NCI-H226 (cell line): ENCODE results near the gene TKTL2.

Source experiments
- DNase-seq: peaks from one replicate; pipeline ENCODE4 v3.0.0-alpha.2; 2015

Gene TKTL2, protein sequence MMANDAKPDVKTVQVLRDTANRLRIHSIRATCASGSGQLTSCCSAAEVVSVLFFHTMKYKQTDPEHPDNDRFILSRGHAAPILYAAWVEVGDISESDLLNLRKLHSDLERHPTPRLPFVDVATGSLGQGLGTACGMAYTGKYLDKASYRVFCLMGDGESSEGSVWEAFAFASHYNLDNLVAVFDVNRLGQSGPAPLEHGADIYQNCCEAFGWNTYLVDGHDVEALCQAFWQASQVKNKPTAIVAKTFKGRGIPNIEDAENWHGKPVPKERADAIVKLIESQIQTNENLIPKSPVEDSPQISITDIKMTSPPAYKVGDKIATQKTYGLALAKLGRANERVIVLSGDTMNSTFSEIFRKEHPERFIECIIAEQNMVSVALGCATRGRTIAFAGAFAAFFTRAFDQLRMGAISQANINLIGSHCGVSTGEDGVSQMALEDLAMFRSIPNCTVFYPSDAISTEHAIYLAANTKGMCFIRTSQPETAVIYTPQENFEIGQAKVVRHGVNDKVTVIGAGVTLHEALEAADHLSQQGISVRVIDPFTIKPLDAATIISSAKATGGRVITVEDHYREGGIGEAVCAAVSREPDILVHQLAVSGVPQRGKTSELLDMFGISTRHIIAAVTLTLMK

DNA sequence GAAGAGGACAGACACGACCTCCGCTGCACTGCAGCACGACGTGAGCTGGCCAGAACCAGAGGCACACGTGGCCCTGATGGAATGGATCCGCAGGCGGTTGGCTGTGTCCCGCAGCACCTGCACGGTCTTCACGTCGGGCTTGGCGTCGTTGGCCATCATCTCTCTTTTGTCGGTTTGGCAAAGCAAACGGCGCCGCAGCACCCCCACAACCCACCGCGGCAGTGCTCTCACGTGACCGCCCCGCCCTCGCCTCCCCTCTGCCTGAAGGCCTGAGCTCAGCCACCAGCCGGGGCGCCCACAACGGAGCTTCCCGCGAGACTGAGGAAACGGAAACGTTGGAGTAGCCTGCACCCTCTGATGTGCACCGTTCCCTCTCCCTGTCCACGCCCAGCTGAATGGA, at the start of gene TKTL2:
Gene TKTL2, minus strand, starts transcription at position 179 of the 400 bp plus-strand sequence. Its CDS starts 20 bp downstream, at position 159.
- DNase-seq: no peak

DNA sequence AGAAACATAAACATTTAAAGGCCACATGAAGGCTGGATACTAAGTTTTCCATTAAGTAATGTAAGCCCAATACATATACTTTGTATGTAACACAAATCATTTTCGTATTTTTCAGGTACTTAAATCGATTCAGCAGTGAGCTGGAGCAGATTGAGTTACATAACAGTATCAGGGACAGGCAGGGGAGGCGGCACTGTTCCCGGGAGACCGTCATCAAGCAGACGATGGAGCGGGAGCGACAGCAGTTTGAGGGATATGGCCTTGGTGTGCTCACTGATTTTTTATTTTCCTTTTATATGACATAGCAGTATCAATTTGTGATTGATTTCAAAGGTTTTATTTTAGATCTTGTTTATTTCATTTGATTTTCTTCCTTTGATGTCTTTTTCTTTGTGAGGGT, 41.6 kb upstream of the TKTL2 start:
- DNase-seq: no peak

DNA sequence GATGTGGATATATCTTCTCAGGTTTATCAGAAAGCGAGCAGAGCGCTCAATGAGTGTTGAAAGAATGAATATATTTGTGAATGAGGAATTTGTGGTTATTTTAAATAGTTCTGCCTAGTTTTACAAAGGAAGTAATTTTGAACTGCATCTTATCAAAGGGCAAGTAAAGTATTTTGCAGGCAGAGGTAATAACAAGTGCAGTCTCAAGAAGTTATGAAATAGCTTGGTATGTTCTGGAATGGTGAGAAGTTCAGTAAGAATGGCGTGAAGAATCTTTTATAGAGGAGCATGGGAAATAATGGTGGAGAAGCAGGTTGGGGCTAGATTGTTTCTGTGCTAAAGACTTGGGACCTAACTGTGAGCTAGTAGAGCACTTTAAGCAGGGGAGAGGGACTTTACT, 31.8 kb upstream of the TKTL2 start:
- peak; percentile 13 for DNase-seq

DNA sequence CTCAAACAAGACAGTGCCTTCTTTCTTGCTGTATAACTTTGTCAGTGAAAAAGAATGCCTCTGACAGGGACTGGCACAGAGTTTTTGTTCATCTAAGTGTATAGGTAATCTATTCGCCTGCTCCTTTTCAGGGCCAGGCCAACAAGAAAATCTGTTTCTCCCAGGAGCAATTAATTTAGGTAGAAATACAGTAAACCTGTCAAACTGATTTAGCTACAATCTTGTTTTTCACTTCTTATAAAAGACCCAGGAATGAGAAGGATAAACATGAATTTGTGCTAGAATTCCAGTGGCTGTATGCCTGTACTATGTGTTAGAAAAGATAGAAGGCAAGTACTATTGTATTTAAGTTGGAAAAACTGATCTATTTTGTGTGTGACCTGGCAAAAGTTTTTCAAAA, 27.0 kb upstream of the TKTL2 start:
- DNase-seq: no peak

DNA sequence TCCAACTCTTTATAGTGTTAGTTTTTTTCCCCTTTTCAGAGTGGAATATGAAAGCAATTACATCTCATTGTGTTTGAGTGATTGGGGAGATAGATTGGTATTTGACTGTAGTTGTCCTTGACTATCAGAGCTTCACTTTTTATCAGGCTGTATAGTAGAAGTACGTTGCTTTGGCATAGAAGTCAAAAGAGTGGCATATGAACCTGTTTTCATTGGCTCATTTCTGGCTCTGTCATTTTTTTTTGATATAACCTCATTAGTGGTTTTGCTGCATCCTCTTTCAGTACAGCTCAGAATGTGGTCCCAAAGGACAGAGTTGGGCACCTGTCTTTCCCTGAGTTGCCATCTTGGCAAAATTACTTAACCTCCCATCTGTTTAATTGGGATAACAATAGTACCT, 22.3 kb upstream of the TKTL2 start:
- no peak for DNase-seq

DNA sequence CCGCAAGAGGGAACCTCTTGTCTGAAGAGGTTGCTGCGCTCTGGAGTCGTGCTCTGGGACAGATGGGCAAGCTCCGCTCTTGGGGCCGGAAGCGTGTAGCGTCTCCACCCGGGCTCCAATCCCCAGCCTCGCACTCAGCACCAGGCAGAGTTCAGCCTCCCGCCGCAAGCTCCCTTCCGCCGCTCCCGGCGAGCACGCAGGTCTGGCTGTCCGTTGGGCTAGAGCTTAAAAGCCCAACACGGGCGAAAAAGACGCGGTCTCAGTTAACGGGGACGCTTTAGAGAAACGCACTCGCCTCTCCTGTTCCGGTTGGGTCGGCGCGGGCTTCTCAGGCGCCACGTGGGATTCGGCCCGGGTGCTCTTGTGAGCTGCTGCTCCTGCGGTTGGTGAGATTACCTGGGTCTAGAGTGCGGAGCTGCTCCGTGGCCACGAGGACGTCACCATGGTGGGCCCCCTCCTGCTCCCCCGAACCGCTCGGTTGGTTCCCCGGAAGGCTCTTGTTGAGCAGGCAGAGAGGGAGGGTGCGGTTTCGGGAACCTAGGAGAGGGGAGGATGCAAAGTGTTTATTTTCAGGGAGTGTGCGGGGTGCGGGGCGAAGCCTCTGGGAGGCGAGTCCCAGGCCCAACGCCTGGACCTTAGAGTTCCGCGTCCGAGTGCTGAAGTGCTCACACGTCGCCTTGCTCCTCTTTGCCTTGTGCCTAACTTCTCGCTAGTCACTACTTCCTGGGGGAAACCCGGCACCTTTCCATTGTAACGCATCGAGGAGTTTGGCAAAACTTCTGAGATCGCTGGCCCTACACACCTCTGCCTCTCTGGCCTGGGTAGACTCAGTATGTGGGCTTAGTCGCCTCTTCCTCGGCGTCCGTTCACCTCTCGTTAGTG, 21.0 kb upstream of the TKTL2 start, which contains the start of gene TMA16:
Gene TMA16, plus strand, starts transcription at position 331 of the 882 bp plus-strand sequence. Its CDS starts 112 bp downstream, at position 443.
- peak; percentile 92 for DNase-seq

DNA sequence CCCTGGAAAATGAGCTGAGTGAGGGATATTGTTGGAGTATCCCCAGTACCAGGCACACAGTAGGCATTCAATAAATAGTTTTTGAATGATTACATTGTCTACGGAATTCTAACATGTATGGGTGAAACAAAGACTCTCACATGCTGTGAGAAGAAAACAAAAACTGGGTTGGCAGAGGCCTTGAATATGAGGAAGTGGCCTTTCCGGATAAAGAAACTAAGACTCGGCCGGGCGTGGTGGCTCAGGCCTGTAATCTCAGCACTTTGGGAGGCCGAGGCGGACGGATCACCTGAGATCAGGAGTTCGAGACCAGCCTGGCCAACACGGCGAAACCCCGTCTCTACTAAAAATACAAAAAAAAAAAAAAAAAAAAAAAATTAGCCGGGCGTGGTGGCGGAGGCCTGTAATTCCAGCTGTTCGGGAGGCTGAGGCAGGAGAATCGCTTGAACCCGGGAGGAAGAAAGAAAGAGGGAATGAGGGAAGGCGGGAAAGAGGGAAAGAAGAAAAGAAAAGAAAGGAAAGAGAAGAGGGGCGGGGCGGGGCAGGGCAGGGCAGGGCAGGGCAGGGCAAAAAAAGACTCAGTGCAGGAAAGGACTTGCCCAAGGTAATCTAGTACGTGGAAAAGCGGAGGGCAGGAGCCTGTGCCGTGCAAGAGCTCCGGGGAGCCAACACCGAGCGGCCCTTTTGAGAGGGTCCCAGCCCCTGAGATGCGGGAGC, 20.2 kb upstream of the TKTL2 start:
- no peak for DNase-seq

DNA sequence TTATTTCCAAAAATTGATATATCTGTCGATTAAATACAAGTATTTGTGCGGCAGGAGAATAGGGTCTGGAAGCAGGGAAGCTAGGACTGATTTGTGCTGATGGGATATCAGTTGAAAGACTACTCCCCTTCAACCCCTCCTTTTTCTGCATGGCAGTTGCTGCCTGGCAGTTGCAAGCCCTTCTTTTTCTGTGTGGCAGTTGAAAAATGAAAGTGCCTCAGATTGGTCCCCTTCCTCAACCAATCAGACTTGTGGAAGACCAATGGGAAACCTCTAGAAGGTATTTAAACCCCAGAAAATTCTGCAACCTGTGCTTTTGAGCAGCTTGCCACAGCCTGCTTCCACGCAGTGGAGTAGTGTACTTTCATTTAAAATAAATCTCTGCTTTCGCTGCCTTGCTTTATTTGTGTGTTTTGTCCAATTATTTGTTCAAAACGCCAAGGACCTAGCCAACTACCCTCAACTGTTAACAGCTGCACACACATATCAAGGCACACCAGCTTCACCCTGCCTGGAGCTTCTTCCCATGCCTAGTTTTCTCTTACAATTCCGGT, 19.5 kb upstream of the TKTL2 start:
- DNase-seq: no peak

DNA sequence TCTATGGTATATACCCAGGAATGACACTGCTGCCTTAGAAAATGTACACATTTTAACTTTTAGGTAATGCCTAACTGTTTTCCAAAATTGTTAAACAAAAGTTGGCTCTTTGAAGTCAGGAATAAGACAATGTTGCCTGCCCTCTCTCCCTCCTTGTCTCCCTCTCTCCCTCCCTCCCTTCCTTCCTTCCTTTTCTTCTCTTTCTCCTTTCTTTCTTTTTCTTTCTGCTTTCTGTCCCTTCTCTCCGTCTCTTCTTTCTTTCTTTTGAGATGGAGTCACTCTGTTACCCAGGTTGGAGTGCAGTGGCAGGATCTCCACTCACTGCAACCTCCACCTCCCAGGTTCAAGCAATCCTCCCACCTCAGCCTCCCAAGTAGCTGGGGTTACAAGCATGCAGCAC, 16.4 kb upstream of the TKTL2 start:
- no peak for DNase-seq

DNA sequence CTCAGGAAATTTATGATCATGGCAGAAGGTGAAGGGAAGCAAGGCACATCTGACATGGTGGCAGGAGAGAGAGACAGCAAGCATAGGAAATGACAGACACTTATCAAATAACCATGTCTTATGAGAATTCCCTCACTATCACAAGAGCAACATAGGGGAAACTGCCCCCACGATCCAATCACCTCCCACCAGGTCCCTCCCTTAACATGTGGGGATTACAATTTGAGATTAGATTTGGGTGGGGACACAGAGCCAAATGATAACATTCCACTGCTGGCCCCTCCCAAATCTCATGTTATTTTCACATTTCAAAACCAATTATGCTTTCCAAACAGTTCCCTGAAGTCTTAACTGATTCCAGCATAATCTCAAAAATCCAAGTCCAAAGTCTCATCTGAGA, 12.8 kb upstream of the TKTL2 start:
- no peak for DNase-seq

DNA sequence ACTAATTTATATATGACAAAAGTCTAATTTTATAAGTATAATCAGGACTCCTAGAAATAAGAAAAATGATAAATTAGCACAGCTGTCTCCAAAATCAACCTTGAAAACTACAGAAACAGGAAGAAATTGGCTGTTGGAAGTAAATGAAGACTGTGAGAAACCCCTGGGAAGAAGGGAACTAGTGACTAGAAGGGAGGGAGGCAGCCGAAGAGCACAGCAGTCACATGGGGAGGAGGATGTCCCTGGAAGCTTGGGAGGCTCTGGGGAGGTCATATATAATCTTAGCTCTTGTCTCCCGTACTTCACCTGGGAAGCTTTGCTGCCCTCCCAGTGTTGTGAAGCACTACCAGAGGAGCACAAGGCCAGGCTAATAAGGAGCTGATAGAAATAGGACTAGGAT, 12.0 kb upstream of the TKTL2 start:
- no peak for DNase-seq

DNA sequence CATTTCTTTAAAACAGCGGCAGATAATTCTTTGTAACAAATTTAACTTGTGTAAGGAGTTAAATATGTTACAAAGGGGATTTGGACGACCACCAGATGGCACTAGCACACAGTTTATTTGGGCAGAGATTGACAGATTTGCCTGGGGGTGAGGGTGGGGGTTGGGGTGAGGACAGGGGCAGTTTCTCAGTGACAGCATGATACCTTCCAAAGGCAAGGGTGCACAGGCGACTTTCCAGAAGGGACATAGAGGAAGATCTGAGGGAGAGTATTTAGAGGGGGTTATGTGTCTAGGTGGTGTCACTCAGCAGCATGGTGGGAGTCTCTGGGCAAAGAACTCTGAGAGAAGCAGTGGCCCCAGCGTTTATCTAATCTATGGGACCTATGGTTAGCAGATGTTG, 11.4 kb upstream of the TKTL2 start:
- DNase-seq: no peak

DNA sequence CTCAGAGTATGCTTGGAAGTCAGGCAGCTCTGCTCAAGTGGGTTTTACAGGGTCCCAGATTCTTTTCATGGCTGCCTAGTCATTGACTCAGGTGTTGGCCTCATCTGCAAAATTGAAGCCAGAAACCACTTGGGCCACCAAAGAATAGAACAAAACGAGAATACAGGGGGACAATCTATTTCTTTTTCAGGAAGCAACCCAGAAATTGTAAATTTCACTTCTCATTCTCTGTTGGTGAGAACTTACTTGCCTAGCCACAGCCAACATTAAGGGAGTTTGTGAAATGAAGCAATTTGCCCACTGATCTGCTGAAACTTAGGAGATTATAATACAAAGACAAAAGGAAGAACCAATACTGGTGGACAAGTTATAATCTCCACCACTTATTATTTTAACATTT, 8.6 kb upstream of the TKTL2 start:
- DNase-seq: no peak

DNA sequence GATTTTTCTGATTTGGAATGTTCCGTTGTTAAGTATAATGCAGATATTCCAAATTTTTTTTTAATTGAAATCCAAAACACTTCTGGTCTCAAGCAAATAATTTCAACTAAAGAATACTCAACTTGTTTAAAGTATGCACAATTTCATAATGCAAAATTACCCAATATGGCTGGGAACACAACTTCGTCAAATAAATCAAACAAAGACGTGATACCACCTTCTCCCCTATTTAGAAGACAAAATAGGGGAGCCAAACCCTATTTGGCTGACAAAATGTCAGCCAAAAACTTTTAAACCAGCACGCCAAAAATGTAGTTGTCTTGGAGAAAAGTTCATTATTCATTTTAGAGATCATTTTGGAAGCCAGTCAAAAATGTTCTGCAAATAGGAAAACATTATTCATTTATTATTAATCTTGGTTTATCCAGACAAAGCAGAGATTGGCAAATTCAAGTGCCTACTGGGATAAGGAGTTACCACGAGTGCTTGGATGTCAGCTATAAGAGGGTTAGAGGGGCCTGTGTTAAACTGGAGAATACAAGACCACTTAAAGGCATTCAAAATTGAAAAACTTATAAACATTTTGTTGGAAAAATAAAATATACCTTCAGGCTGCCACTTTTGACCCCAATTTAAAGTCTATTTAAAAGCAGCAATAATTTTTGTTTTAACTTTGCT, 3.3 kb upstream of the TKTL2 start:
- no peak for DNase-seq

DNA sequence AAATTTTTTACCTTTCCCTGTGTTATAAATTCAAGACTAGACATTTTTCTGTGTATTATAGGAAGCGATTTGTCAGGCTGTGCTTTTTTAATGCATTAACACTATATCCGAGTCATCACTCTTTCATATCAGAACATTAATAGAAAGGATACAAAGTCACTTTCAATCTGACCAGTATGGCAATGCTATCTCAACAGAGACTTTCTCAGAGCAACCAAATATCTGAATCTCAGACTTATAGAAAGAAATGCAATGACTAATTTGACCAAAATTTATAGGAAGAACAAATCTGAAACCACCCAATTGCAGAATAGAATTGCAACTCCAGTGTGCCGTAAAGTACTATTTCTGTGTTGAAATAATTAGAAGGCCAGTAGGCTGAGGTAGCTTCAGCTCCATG, 473 bp upstream of the TKTL2 start:
- DNase-seq: no peak

DNA sequence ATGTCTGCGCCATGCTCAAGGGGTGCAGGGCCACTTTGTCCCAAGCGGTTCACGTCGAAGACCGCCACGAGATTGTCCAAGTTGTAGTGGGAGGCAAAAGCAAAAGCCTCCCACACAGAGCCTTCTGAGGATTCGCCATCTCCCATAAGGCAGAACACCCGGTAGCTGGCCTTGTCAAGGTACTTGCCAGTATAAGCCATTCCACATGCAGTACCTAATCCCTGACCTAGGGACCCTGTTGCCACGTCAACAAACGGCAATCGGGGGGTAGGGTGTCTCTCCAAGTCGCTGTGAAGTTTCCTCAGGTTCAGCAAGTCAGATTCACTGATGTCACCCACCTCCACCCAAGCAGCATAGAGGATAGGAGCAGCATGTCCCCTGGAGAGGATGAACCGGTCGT, 424 bp downstream of the TKTL2 start:
- DNase-seq: no peak

DNA sequence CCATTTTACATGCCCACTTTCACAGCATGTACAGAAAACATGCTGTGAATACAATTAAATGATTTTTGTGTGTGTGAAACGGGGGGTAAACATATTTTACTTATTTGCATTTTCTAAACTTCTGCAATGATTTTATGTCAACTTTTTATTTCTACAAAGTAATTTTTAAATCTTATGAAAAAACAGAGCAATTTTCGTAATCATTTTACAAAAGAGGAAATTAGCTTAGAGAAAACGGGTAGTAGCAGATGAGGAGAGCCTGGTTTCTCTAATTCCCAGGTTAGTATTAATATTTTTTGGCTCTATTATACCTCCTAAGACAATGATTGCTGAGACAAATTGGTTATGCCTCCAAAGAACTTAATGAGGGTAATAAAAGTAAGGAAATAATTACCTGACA, 3.2 kb downstream of the TKTL2 start:
- DNase-seq: no peak

DNA sequence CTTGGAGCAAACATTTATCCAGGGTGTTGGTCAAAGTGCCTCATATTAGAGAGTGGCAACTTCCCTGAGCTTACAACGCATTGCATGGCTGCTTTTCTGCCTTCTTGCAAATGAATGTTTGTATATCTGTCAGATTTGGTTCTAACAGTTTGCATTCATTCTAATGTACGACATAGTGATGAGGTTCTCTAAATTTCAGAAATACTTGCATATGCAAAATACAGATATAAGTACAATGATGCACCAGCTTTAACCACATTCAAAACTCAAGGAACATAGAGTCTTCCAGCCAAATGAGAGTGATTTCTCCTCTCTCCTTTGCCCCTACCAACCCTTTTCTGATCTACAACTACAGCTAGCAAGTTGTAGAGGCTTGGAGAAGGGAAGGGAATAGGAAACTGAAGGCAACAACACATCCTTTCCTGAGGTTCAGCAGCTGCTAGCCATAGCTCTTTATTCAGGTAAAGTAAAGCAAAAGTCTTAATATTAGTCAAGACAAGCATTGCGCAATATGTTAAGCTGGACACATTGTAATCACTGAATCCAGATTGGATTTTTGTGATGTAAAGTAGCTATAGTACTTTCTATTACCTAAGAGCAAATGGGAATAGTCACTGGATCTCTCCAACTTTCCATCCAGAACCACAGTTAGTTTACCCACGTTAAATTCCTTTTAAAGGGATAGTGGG, 6.3 kb downstream of the TKTL2 start:
- no peak for DNase-seq

DNA sequence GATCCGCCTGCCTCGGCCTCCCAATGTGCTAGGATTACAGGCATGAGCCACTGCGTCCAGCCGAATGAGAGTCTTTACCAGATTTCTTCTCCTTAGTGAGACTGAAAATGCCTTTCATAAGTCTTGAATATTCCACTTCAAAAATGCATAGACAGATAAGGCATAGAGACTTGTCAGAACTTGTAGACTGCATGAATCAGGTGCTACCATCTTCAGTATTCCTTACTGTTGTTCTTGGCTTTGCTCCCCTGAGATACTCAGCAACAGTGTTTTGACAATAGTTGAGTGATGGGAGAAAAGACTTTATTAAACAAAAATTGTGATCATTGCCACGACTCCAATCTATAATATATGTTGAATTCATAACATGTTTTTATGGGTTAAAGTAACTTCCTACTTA, 11.0 kb downstream of the TKTL2 start:
- DNase-seq: no peak

DNA sequence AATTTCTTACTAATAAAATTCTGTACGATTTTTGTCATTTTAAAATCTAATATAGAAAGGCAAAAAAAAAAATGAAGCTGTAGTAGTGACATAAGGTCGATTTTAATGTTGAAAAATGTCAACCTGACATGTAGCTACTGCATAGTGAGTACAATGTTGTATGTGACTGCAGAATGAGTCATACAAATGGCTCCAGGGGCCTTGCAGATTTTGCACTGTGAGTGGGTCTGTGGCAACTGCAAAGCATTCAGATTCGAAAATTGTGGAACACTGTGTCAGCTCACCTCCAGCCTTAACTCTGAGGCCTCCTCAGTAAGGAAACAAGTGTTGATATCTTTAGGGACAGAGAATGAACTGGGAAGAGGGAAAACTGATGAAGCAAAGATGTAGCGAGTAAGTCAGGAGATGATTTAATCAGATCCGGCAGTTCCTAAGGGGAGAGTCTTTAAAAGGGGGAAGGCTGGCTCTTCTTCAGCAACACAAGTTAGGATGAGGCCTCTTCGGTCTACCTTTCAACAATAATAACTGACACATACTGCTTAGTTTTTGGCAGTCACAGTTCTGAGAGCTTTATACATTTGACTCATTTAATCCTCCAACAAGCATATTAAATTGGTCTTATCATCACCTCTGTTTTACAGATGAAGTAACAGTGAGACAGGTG, 24.9 kb downstream of the TKTL2 start:
- peak; percentile 44 for DNase-seq

DNA sequence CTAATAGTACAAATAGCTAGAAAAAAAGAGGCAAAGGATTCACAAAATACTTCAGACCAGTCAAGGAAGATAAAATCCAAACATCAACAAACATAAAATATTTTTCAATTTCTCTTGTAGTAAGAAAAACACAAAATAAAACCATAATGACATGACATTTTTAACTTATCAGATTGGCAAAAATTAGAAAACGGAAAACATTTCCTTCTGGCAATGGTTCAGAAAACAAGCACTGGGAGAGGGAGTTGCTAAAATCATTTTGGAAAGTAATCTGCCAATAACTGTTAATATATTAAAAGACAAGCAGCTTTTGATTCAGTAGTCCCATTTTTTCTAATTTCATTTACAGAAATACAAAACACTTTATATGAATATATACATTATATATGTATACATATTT, 26.1 kb downstream of the TKTL2 start:
- no peak for DNase-seq
